Motor neuron (in vitro differentiated cells): Measurements from ENCODE around the gene SLC40A1. TPM values are rescaled to one million over a fixed set of nuclear protein-coding genes. Genes with fewer than 3 reads are reported as not detected.

Source experiments
- ATAC-seq, 8 experiments: fragments of 200-7000 bp; cut with Tn5 transposase; replicated peaks in 6 of 8; 2 replicates each; pipeline ENCODE4 v1.8.0; 2021; ENCODE audit warnings: mild to moderate bottlenecking in 8 of 8, moderate library complexity in 8 of 8
- H3K27ac ChIP-seq, 2 donors: fragments of 250-450 bp; sonication (Bioruptor Pico); 2 replicates each; pipeline ENCODE4 v1.9.0; 2021; ENCODE audit warnings: antibody characterized with exemption in 2 of 2, mild to moderate bottlenecking in 2 of 2, moderate library complexity in 1 of 2
- H3K4me1 ChIP-seq, 2 donors: fragments of 250-450 bp; sonication (Bioruptor Pico); replicated peaks in 1 of 2; 2 replicates each; pipeline ENCODE4 v1.6.1; 2021; ENCODE audit warnings: antibody characterized with exemption in 2 of 2, mild to moderate bottlenecking in 2 of 2, moderate library complexity in 1 of 2
- H3K4me3 ChIP-seq, 5 donors: fragments of 250-450 bp; sonication (Bioruptor Pico); 2 replicates each; pipeline ENCODE4 v1.9.0; 2021; ENCODE audit warnings: antibody characterized with exemption in 5 of 5, mild to moderate bottlenecking in 5 of 5, moderate library complexity in 4 of 5
- WGBS, 10 experiments: fragments of 450-650 bp; shearing (Covaris generic); methylation state at CpG; one replicate each; pipeline ENCODE4 v1.0.0; 2022; 5-methylcytosine and 5-hydroxymethylcytosine counted together
- in situ Hi-C, 9 experiments: fragments of 400-800 bp; cut with MboI; loops; one replicate each; pipeline ENCODE4 v1.15.0; 2021; ENCODE audit warnings: low sequenced_read_pairs in 9 of 9, low pct_unique_long_range_greater_than_20kb in 2 of 9; ENCODE audit not compliant: unreplicated experiment in 9 of 9
- total RNA-seq, 8 experiments: library from RNA; unstranded; fragments of 300-600 nt; gene quantifications; 2 replicates each; pipeline versions ENCODE4 v1.2.3 to v1.2.4, GENCODE V29; 2022

The SLC40A1 gene
- total RNA-seq, 8 experiments from 2014 or later: 3.1 to 27.6 (median 4.1) TPM

- H3K4me3 ChIP-seq: no peak overlapping the region
- ATAC-seq: no peak
- H3K4me1 ChIP-seq: peaks cover 0 to 12% of the 10 kb centered on the region in 2 donors
- H3K27ac ChIP-seq: no peak overlapping the region
- WGBS, 10 experiments: 55 to 96% (median 73%) methylated on average over 2 to 5 of the region's 5 CpGs; no CpG with 5 or more reads in 1 of the 10 experiments
- in situ Hi-C loops: no loop called here
Observed at GRCh38 chr2:189577121-189577520, 3.5 kb downstream of the SLC40A1 start.

GRCh38 chr2:189576396-189576795 is 4.2 kb downstream of the SLC40A1 start:
- WGBS, 10 experiments: 40 to 86% (median 69%) methylated on average over 1 of the region's 1 CpG; no CpG with 5 or more reads in 4 of the 10 experiments
- ATAC-seq: no peak
- Histone ChIP-seq H3K4me3 (no peak overlapping the region), H3K27ac (no peak overlapping the region), H3K4me1 (peaks cover 0 to 7% of the 10 kb centered on the region in 2 donors)
- in situ Hi-C loops: no loop called here

GRCh38 chr2:189574793-189575475 is 5.7 kb downstream of the SLC40A1 start:
- in situ Hi-C loops: no loop called here
- ATAC-seq: no peak
- Histone ChIP-seq H3K27ac (no peak overlapping the region), H3K4me3 (no peak overlapping the region), H3K4me1 (peaks cover 0 to 7% of the 10 kb centered on the region in 2 donors)
- 55 to 97% (median 85%) methylated on average over 1 to 5 of the region's 5 CpGs; no CpG with 5 or more reads in 2 of the 10 experiments for WGBS, 10 experiments

- in situ Hi-C loops: no loop called here
- no peak overlapping the region for H3K4me3 ChIP-seq
- H3K4me1 ChIP-seq: no peaks in the 10 kb centered on the region
- WGBS, 10 experiments: 25 to 100% (median 100%) methylated on average over 1 of the region's 1 CpG; no CpG with 5 or more reads in 4 of the 10 experiments
- peak in 1 of 8 experiments; percentile 33 for ATAC-seq
- H3K27ac ChIP-seq: no peak overlapping the region
Observed at GRCh38 chr2:189570570-189571031, 10.0 kb downstream of the SLC40A1 start.

DNA sequence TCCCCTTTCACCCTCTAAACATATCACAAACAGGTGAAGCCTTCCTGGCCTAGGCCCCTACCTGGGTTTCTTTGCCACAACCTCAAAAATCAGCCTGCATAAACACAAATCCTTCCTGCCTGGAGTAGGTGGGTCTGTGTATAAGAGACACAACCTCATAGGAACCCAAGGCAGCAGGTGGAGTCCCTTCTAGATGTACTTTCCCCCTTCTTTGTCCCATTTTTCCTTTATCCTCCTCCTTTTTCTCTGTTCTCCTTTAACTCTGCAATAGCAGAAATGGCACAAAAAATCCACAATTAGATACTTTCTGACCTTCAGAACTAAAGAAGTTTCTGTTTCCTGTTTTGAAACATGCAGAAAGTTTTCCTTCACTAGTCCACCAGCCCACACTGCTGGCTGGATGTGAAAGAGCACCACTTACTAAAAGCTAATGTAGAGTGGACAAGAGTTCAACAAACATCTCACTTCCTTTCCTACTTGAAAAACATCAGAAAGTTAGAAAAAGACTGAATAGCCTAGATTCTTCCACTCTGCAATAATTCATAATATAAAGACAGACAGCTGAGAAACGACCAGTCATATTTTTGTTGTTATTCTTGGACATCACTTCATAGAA is 11.2 kb downstream of the SLC40A1 start:
- H3K27ac ChIP-seq: no peak overlapping the region
- no peak overlapping the region for H3K4me3 ChIP-seq
- ATAC-seq: no peak
- H3K4me1 ChIP-seq: no peaks in the 10 kb centered on the region
- WGBS, 10 experiments: 0 to 60% (median 50%) methylated on average over 1 of the region's 1 CpG; no CpG with 5 or more reads in 7 of the 10 experiments
- in situ Hi-C loops: no loop called here

- Histone ChIP-seq H3K4me1 (no peaks in the 10 kb centered on the region), H3K4me3 (no peak overlapping the region), H3K27ac (no peak overlapping the region)
- 31 to 81% (median 66%) methylated on average over 1 to 3 of the region's 3 CpGs for WGBS, 10 experiments
- peak in 2 of 8 experiments; percentile 48 to 54 for ATAC-seq
- in situ Hi-C loops: no loop called here
Observed at GRCh38 chr2:189566046-189566445, 14.5 kb downstream of the SLC40A1 start.

DNA sequence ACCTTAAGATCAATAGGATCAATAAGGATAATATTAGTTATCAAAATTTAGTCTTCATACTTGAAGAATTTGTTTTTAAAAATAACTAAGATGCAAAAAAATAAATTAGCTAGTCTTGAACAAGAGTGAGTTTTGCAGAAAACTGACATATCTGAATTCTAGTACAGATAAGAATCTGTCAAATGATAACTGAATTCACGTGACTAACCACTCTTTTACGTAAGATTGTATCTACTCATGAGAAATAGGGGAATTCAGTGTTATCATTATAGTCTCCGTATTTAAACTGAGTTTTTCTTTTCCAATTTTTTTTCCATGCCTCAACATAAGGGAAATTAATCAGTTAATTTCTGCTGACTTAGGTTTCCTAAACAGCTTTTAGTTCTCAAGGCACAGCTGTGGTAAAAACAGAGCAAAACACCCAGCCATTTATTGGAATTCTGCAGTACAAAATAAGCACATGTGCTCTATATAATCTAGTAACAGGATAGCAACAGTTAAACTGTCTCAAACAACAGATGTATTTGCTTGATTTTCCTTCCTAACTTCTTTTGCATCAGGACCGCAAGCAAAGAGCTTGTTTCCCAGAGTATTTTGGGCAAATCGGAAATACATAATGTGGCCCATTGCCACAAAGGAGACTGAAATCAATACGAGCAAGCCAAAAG is 19.1 kb downstream of the SLC40A1 start:
- ATAC-seq: no peak
- WGBS, 10 experiments: 53 to 100% (median 91%) methylated on average over 2 to 6 of the region's 6 CpGs
- in situ Hi-C loops: no loop called here
- Histone ChIP-seq H3K4me3 (no peak overlapping the region), H3K27ac (no peak overlapping the region), H3K4me1 (no peaks in the 10 kb centered on the region)

DNA sequence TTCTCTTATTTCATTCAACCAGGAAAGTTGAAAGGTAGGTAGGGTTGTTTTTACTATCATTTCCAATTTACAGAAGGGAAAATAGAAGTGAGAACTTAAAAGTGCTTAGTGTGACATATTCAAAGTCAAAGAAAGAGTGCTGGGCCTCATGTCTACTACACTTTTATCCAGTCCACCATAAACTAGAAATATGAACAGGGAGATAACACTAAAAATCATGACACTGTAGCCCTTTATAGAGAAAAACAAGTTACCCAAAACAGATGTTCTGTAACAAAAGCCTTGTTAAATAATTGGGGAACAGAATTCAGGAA is 20.4 kb downstream of the SLC40A1 start:
- H3K4me3 ChIP-seq: no peak overlapping the region
- in situ Hi-C loops: no loop called here
- H3K27ac ChIP-seq: no peak overlapping the region
- no peak for ATAC-seq
- no peaks in the 10 kb centered on the region for H3K4me1 ChIP-seq

DNA sequence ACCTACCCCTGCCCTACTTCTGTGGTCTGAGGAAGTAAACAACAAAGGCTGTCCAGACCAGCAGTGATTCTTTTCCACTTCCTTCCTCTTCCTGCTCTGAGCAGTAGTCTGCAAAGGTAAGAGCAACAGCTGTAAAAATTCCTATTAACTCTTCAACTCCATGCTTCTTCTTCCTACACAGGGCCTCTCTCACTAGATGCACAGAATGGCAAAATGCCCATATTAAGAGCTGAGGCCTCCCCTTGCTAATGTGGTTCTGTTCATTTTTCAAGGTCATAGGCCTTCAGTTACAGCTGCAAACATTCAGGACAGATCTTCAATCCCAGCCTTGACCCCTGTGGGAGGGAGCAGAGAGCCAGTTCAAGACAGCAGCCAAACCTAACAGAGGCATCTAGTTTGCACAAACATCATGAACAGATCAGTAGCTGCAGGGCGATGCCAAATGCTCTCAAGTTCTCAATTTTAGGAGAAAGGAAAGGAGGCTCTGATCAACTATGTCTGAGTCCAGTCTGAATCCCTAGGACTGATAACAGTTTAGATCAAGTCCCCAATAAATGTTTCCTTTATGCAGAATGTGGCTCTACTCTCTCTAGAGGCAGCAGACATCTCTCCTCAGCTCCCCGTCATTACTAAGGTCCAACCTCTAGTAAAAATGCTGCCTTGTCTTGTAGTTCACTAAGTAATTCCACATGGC is 20.9 kb downstream of the SLC40A1 start:
- 0 to 100% (median 98%) methylated on average over 1 to 2 of the region's 2 CpGs; no CpG with 5 or more reads in 4 of the 10 experiments for WGBS, 10 experiments
- in situ Hi-C loops: no loop called here
- Histone ChIP-seq H3K4me1 (no peaks in the 10 kb centered on the region), H3K4me3 (no peak overlapping the region), H3K27ac (no peak overlapping the region)
- peak in 1 of 8 experiments; percentile 17 for ATAC-seq

DNA sequence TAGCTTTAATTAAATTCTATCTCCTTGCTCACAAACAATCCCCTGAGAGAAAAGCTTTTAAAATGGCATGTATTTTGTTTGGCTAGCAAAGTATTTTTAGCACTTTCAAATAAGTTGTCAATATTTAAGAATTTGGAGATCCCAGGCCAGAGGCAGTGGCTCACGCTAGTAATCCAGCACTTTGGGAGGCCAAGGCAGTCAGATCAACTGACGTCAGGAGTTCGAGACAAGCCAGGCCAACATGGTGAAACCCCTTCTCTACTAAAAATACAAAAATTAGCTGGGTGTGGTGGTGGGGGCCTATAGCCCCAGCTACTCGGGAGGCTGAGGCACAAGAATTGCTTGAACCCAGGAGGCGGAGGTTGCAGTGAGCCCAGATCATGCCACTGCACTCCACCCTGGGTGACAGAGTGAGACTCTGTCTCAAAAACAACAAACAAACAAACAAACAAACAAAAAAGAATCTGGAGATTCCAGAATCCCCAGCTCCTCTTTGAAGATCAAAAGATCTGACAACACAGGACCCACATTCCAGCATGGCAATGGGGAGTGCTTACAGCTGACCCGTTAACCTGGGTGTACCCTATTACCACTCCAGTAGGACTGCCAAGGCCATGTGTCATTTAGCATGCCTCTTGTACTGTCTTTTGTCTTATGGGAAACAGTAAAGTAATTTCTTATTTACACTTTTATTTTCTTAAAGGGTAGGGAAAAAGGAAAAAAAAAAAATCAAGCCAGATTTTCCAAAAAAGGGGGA is 21.9 kb downstream of the SLC40A1 start:
- in situ Hi-C loops: no loop called here
- Histone ChIP-seq H3K27ac (no peak overlapping the region), H3K4me3 (no peak overlapping the region), H3K4me1 (no peaks in the 10 kb centered on the region)
- 81 to 100% (median 93%) methylated on average over 1 to 4 of the region's 6 CpGs; no CpG with 5 or more reads in 3 of the 10 experiments for WGBS, 10 experiments
- ATAC-seq: no peak

DNA sequence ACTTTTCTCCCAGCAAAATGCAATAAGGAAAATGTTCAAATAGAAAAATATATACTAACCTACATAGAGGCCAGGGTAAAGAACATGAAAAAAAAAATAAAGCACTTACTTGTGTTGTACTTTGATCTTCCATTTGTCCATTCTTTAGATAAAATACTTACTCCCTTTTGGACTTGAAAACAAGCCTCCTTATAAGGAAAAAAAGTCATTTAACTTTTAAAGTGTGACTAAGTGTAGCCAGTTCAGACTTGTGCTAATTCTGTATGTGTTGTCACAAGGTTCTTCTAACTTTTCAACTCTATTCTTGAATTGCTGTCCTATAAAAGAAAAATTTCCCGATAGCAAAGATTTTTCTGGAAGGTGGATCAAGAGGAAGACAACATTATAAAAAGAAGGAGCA is 23.2 kb downstream of the SLC40A1 start:
- H3K4me1 ChIP-seq: no peaks in the 10 kb centered on the region
- H3K4me3 ChIP-seq: no peak overlapping the region
- in situ Hi-C loops: no loop called here
- H3K27ac ChIP-seq: no peak overlapping the region
- no peak for ATAC-seq
- WGBS, 10 experiments: 20 to 100% (median 90%) methylated on average over 1 of the region's 1 CpG; no CpG with 5 or more reads in 1 of the 10 experiments

GRCh38 chr2:189556526-189556925 is 24.1 kb downstream of the SLC40A1 start:
- in situ Hi-C loops: no loop called here
- no peak overlapping the region for H3K4me3 ChIP-seq
- no peak for ATAC-seq
- no peak overlapping the region for H3K27ac ChIP-seq
- no peaks in the 10 kb centered on the region for H3K4me1 ChIP-seq
- WGBS, 10 experiments: 42 to 100% (median 98%) methylated on average over 1 to 4 of the region's 7 CpGs; no CpG with 5 or more reads in 4 of the 10 experiments
